Right kidney (tissue), 1 donor: ENCODE measurements around the gene RAD51B.
A peak's percentile ranks its signal among the peaks of the same experiment; 100 is the strongest.

Experiments used
- DNase-seq: peaks from one replicate; pipeline ENCODE4 v3.0.0-alpha.2; 2016

RAD51B gene

GRCh38 chr14:68674538-68675232 is 855.1 kb downstream of the RAD51B start:
- DNase-seq: no peak

- no peak for DNase-seq
Observed at GRCh38 chr14:68675233-68675577, 855.6 kb downstream of the RAD51B start.

GRCh38 chr14:68676511-68676943 is 856.9 kb downstream of the RAD51B start:
- no peak for DNase-seq

GRCh38 chr14:68677476-68677875 is 857.9 kb downstream of the RAD51B start:
- no peak for DNase-seq

- DNase-seq: no peak
Observed at GRCh38 chr14:68677901-68678300, 858.3 kb downstream of the RAD51B start.

GRCh38 chr14:68678471-68678870 is 858.9 kb downstream of the RAD51B start:
- no peak for DNase-seq

GRCh38 chr14:68679301-68679700 is 859.7 kb downstream of the RAD51B start:
- DNase-seq: no peak

GRCh38 chr14:68679746-68680467 is 860.3 kb downstream of the RAD51B start:
- DNase-seq: no peak

GRCh38 chr14:68680541-68681051 is 861.0 kb downstream of the RAD51B start:
- no peak for DNase-seq

- DNase-seq: no peak
Observed at GRCh38 chr14:68681256-68682011, 861.9 kb downstream of the RAD51B start.

GRCh38 chr14:68682166-68683103 is 862.9 kb downstream of the RAD51B start:
- DNase-seq: no peak

GRCh38 chr14:68683326-68683725 is 863.7 kb downstream of the RAD51B start:
- no peak for DNase-seq

GRCh38 chr14:68684466-68685418 is 865.2 kb downstream of the RAD51B start:
- DNase-seq: no peak

GRCh38 chr14:68685419-68686204 is 866.0 kb downstream of the RAD51B start:
- DNase-seq: no peak

GRCh38 chr14:68686205-68686465 is 866.6 kb downstream of the RAD51B start:
- DNase-seq: no peak

GRCh38 chr14:68686724-68687123 is 867.1 kb downstream of the RAD51B start:
- no peak for DNase-seq

GRCh38 chr14:68687746-68688145 is 868.2 kb downstream of the RAD51B start:
- no peak for DNase-seq

- peak; percentile 70 for DNase-seq
Observed at GRCh38 chr14:68688872-68689371, 869.3 kb downstream of the RAD51B start.

- DNase-seq: no peak
Observed at GRCh38 chr14:68689511-68689910, 869.9 kb downstream of the RAD51B start.
